Measurements from ENCODE around the gene MXD3.

Gene MXD3

GRCh38 chr5:177353093-177353492 lies 41.4 kb upstream of the MXD3 start:
- H3K36me3 ChIP-seq (ENCODE audit: insufficient read depth, low read length): peaks cover 13% of the 10 kb centered on the region; the same call in 1 of the 2 replicates
- no peaks in the 10 kb centered on the region for H4K20me1 ChIP-seq (ENCODE audit: insufficient read depth, low read length)
- no peaks in the 10 kb centered on the region for H3K9me2 ChIP-seq (ENCODE audit: low read depth, low read length)
- no peak overlapping the region for H3K4me2 ChIP-seq (ENCODE audit: low read length)
- H3K9me3 ChIP-seq (ENCODE audit: low read length): no peaks in the 10 kb centered on the region
- TF ChIP-seq CTCF (IDR thresholded peaks at IDR 0.05; ENCODE audit: low read length): no peak
- no peak for TF ChIP-seq EZH2 (IDR thresholded peaks at IDR 0.05; ENCODE audit: borderline replicate concordance, low read length)
- H3K27ac ChIP-seq (ENCODE audit: low read depth, low read length, poor library complexity, severe bottlenecking): no peak overlapping the region
- H3F3A ChIP-seq (ENCODE audit: insufficient read depth, low read length): no peaks in the 10 kb centered on the region
- H3K4me1 ChIP-seq (ENCODE audit: insufficient read depth, low read length, severe bottlenecking): peaks cover 55% of the 10 kb centered on the region
- H3K4me3 ChIP-seq (ENCODE audit: low read depth, low read length, poor library complexity, severe bottlenecking): no peak overlapping the region
- no peaks in the 10 kb centered on the region for H3K27me3 ChIP-seq (ENCODE audit: insufficient read depth, low read length)
- no peak overlapping the region for H3K9ac ChIP-seq (ENCODE audit: low read length)
- H3K79me2 ChIP-seq (ENCODE audit: insufficient read depth, low read length): peaks cover 30% of the 10 kb centered on the region
- no peak overlapping the region for H2AFZ ChIP-seq (ENCODE audit: low read length)

- Histone ChIP-seq H4K20me1 (ENCODE audit: insufficient read depth, low read length) (no peaks in the 10 kb centered on the region), H2AFZ (ENCODE audit: low read length) (0 out of 2 replicates have a peak within 1 kb of the TSS, but pooled peaks have one; percentile 36), H3K4me1 (ENCODE audit: insufficient read depth, low read length, severe bottlenecking) (peaks cover 53% of the 10 kb centered on the region), H3K36me3 (ENCODE audit: insufficient read depth, low read length) (peaks cover 23% of the 10 kb centered on the region; the same call in 1 of the 2 replicates), H3K9ac (ENCODE audit: low read length) (peak within 1 kb of the TSS; percentile 97), H3F3A (ENCODE audit: insufficient read depth, low read length) (no peaks in the 10 kb centered on the region), H3K9me3 (ENCODE audit: low read length) (no peaks in the 10 kb centered on the region), H3K27me3 (ENCODE audit: insufficient read depth, low read length) (no peaks in the 10 kb centered on the region), H3K4me3 (ENCODE audit: low read depth, low read length, poor library complexity, severe bottlenecking) (peak within 1 kb of the TSS; percentile 98), H3K27ac (ENCODE audit: low read depth, low read length, poor library complexity, severe bottlenecking) (peak within 1 kb of the TSS; percentile 95), H3K9me2 (ENCODE audit: low read depth, low read length) (no peaks in the 10 kb centered on the region), H3K4me2 (ENCODE audit: low read length) (peak within 1 kb of the TSS; percentile 77), H3K79me2 (ENCODE audit: insufficient read depth, low read length) (peaks cover 44% of the 10 kb centered on the region)
- TF ChIP-seq EZH2 (IDR thresholded peaks at IDR 0.05; ENCODE audit: borderline replicate concordance, low read length): no peak
- TF ChIP-seq CTCF (IDR thresholded peaks at IDR 0.05; ENCODE audit: low read length): no peak
These were observed 40.0 kb upstream of the MXD3 start, which contains the start of gene LMAN2 for GRCh38 chr5:177351392-177352329. Gene LMAN2 (minus strand): TSS chr5:177351668. CDS start chr5:177351647, 21 bp downstream.

- Histone ChIP-seq H4K20me1 (ENCODE audit: insufficient read depth, low read length) (no peaks in the 10 kb centered on the region), H3K4me3 (ENCODE audit: low read depth, low read length, poor library complexity, severe bottlenecking) (peak overlapping the region; percentile 98), H3K27me3 (ENCODE audit: insufficient read depth, low read length) (no peaks in the 10 kb centered on the region), H3K27ac (ENCODE audit: low read depth, low read length, poor library complexity, severe bottlenecking) (peak overlapping the region; percentile 95), H3K9me3 (ENCODE audit: low read length) (no peaks in the 10 kb centered on the region), H3K79me2 (ENCODE audit: insufficient read depth, low read length) (peaks cover 52% of the 10 kb centered on the region), H3K9me2 (ENCODE audit: low read depth, low read length) (no peaks in the 10 kb centered on the region), H3F3A (ENCODE audit: insufficient read depth, low read length) (no peaks in the 10 kb centered on the region), H3K9ac (ENCODE audit: low read length) (peak overlapping the region; percentile 97), H2AFZ (ENCODE audit: low read length) (no peak overlapping the region), H3K36me3 (ENCODE audit: insufficient read depth, low read length) (peaks cover 31% of the 10 kb centered on the region; the same call in 1 of the 2 replicates), H3K4me2 (ENCODE audit: low read length) (peak overlapping the region; percentile 77), H3K4me1 (ENCODE audit: insufficient read depth, low read length, severe bottlenecking) (peaks cover 45% of the 10 kb centered on the region)
- TF ChIP-seq CTCF (IDR thresholded peaks at IDR 0.05; ENCODE audit: low read length) (no peak), EZH2 (IDR thresholded peaks at IDR 0.05; ENCODE audit: borderline replicate concordance, low read length) (no peak)
These were observed 39.2 kb upstream of the MXD3 start for GRCh38 chr5:177350776-177351391.

Measured in OCI-LY1 (cell line).